GM19240 (cell line): ENCODE results near the gene ASPSCR1.
A peak's percentile ranks its signal among the peaks of the same experiment; 100 is the strongest.

Experiments used
- DNase-seq: peaks from one replicate; pipeline ENCODE4 v3.0.0; 2011; ENCODE audit warnings: low spot score; ENCODE audit not compliant: insufficient read length

The ASPSCR1 gene

DNA sequence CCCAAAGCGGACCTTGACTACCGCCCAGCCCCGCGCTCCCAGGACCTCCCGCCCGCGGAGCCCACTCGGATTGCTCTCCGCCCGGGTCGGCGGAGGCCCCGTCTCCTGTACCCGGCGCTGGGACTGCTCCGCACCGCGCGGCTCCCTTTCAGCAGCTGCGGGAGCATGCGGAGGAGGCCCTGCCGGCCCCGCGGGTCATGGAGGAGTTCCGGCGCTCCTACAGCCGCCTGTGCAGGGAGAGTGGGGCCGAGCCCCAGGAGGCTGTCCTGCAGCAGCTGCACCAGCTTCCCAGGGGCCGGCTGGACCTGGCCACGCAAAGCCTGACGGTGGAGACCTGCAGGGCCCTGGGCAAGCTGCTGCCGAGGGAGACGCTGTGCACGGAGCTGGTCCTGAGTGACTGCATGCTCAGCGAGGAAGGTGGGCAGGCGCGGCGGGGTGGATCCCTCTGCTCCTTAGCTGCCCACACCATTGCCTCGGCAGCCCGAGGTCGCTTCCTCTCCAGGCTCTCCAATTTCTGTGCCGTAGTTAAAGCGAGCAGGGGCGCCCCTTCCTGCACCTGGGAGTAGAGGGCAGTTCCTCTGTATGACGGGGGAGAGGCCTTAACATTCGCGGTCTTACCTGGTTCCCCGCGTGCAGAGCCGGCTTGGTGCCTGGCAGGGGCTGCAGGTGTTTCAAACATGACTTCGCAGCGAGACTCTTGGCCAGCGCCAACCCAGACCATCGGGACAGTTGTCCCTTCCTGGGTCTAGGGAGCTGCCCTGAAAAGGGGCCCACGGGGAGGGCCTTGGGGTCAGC is 46.2 kb downstream of the ASPSCR1 start:
- no peak for DNase-seq

- DNase-seq: no peak
Measured at GRCh38 chr17:82024859-82025258, 47.4 kb downstream of the ASPSCR1 start.

DNA sequence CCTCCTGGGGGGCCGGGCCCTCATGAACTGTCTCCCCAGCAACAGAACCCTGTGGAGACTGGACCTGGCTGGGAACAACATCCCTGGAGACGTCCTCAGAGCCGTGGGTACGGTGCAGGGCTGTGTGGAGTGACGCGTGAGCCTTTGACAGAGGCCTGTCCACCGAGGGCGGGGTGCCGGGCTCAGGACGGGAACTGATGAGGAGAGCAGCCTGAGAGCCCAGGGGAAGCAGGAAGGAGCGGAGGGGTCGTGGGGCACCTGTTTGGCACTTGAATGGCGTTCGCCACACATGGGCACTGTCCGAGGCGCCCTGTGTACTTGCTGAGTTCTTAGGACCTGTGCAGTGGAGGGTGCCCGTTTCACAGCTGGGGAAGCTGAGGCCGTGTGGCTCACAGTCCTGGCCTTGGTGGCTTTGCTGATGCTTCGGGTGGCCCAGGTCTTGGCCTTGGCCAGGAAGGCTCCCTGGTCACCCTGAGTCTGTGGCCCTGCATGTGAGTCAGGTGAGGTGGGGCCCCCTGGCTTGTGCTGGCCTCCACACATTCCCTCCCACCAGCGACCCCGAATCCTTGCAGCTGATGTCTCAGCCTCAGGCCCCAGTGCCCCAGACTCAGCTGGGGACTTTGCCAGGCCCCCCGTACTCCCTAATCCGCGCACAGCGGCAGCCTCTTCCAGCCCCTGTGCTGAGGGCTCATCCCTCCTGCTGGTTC is 48.1 kb downstream of the ASPSCR1 start:
- DNase-seq: no peak

GRCh38 chr17:82028246-82028645 is 50.8 kb downstream of the ASPSCR1 start:
- DNase-seq: no peak

DNA sequence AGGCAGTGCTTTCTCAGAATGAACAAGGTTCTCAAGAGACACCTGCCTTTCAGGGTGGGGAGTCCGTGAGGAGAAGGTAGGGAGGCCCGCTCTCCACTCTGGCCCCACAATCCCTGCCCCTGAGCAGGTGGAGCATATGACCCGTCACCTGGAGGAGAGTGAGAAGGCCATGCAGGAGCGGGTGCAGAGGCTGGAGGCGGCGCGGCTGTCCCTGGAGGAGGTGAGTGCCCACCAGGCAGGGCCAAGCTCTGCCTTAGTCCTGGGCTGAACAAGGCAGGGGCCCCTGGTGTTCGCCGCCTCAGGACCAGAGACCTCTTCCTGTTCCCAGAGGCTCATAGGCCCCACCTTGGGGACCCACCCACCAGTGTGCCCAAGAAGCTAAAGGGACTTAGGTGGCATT is 51.5 kb downstream of the ASPSCR1 start:
- no peak for DNase-seq

DNA sequence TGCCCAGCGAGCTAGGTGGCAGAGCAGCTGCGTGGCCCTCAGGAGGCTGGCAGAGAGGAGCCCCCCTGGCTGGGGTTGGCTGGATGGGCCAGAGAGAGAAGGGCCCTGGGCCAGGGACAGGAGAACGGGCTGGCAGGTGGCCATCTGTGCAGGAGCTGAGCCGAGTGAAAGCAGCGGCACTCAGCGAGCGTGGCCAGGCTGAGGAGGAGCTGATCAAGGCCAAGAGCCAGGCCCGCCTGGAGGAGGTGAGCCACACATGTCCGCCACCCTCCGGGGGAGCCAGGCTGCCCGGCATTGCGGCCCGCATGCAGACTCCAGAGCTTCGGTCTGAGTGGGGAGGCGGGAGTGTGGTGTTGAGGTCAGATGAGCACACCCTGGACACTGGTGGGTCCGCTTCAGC is 52.0 kb downstream of the ASPSCR1 start:
- no peak for DNase-seq

- DNase-seq: no peak
Measured at GRCh38 chr17:82029990-82030469, 52.6 kb downstream of the ASPSCR1 start.

DNA sequence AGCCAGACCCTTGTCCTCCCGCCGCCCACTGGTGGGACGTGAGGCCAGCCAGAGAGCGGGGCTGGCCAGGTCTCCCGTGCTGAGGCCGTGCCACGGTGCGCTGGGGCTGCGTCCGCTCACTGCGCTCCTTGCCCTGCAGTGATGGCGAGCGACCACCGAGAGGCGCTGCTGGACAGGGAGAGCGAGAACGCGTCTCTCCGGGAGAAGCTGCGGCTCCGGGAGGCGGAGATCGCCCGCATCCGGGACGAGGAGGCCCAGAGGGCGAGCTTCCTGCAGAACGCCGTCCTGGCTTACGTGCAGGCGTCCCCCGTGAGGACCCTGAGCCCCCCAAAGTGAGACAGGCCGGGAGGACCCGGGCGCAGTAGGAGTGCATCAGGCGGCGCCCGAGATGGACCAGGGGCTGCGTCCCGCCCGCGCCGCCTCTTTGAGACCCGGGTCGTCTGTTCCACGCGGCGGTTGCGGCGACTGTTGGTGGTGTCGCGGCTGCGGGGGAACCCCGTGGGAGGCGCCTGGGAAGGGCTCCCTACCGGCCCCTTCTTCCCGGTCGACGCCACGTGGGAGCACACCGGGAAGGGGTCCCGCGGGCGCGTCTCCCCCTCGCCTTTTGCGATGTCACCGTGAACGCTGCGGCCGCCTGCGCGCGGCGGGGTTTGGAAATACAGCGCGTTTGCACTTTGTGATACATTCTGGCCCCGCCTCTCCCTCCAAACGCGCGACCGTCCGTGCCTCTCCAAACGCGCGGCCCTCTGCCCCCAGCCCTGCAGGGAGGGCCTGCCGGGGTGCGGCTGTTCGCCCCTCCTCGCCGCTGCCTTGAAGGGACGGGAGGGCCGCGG is 53.3 kb downstream of the ASPSCR1 start:
- DNase-seq: peak; percentile 68

GRCh38 chr17:82031303-82031884 is 54.0 kb downstream of the ASPSCR1 start, which contains the start of gene RAC3:
RAC3 (plus strand) TSS chr17:82031678; CDS start chr17:82031762, 84 bp downstream.
- DNase-seq: no peak

DNA sequence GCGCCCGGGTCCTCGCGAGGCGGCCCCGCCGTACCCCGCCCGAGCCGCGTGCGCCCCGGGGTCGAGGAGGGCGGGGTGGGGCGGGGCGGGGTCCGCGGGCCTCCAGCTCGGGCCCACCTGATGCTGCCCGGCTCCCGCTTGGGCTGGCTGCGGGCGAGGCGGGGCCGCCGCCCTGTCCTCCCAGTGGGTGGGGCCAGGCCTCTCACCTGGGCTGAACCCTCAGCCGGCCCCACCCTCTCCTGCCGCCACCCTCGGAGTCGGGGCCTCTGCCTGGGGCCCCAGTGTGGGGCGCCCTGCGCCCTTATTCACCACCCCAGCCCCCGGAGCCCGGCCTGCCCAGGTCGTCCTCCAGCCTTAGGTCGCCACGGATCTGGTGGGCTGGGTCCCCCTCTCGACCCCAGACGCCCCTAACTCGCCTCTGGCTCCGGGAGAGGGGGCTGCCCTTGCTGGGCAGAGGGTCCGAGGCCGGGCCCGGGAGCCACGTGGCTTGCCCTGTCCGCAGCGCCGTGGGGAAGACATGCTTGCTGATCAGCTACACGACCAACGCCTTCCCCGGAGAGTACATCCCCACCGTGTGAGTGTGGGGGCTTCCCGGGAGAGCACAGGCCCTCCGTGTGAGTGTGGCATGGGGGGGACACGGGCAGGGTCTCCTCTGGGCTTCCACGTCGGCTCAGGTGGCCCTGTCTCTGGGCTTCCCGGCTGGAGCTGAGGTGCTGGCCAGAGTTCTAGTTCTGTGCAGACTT is 54.6 kb downstream of the ASPSCR1 start:
- DNase-seq: no peak

- DNase-seq: no peak
Measured at GRCh38 chr17:82033359-82034085, 56.1 kb downstream of the ASPSCR1 start.

DNA sequence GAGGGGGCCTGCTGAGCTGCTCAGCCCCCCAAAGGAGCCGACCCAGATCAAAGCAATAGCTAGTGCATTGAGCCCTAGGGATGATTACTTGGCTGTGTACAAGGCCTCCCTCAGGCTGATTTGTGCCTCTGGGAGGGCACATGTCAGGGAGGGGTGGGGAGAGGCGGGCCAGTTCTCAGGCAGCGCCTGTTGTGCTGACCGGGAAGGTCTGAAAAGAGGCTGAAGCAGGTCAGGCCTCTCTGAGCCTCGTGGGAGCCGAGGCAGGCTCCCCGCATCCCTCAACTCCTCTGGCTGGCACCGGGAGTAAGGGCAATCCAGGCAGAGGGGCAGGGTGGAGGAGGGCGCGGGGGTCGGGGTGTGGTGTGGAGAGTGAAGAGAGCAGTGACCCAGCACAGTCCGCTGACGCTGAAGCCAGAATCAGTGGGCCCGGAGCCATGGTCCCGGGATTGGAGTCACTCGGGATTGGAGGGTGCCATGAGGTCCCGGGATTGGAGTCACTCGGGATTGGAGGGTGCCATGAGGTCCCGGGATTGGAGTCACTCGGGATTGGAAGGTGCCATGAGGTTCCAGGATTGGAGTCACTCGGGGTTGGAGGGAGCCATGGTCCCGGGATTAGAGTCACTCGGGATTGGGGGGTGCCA is 57.1 kb downstream of the ASPSCR1 start:
- DNase-seq: no peak

- DNase-seq: no peak
Measured at GRCh38 chr17:82035488-82035887, 58.1 kb downstream of the ASPSCR1 start.

DNA sequence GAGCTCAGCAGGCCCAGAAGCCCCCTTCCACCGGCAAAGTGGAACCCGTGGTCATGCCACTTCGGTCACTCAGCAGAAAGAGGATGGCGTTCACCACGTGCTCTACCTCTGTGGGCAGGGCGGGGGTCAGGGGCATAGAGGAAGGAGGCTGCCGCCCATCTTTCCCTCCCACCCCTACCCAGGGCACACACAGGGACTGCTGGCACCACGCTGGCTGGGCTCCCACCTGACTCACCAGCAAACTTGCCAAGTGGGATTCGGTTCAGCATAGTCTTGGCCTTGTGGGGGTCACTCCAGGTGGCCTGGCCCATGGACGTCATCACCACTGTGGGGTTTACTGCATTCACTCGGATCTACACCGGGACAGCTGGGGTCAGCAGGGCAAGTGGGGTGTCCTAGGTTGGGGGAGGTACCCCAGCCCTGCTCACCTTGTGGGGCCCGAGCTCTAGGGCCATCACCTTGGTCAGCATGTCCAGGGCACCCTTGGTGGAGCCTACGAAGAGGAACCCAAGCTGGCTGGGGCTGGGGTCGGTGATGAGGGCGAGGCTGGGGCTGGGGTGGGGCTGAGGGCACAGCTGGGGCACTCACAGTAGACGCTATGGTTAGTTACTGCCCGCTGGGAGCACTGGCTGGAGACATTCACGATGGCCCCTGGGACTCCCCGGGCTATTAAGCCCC is 58.7 kb downstream of the ASPSCR1 start:
- no peak for DNase-seq

GRCh38 chr17:82036634-82037091 is 59.2 kb downstream of the ASPSCR1 start:
- no peak for DNase-seq

DNA sequence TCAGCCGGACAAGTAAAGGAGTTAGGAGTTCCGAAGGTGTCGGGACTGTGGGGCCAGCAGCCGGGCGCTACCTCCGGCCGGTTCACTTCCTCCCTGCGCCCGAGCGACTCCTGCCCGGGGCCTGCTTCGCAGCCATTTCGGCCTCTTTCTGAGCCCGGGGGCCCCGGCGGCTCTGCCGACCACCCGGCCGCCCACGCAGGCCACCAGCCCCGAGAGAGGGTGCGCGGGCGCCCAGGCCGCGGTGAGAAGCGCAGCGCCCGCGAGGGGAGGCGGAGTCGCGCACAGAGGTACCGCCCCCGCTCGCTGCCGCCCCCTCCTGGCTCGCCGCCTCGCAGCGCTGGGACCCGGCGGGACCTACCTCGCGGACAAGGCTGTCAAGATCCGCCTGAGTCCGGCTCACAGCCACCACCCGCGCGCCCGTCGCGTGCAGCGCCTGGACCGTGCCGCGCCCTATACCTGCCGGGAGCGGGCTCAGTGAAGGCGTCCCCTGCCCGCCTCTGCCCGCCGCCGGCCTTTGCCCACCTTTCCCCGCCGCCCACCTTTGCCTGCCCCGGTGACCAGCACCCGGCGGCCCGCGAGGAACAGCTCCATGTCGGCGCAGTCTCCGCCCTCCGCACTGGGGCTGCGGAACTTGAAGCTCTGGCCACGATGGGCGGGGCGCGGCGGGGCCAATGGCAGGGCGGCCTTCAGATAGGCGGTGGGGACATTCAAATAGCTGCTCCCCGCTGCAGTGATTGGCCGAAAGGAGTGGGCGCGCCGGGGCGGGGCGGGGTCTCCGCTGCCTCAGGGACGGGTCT is 59.9 kb downstream of the ASPSCR1 start, which contains the start of gene DCXR:
DCXR (minus strand) TSS at position 606 of the 797 bp plus-strand sequence; CDS start at position 591, 15 bp downstream.
- peak; percentile 99 for DNase-seq

GRCh38 chr17:82037889-82038195 is 60.4 kb downstream of the ASPSCR1 start:
- DNase-seq: no peak
